ENCODE measurements around the gene SRCAP.

GRCh38 chr16:30738984-30739951 lies 40.3 kb downstream of the SRCAP start:
- TF ChIP-seq CTCF (IDR thresholded peaks at IDR 0.05): no peak
- no peak for TF ChIP-seq POLR2A (IDR thresholded peaks at IDR 0.05)
